Keratinocyte (primary cell): ENCODE results near the gene PTGR2. TPM values are rescaled to one million over a fixed set of nuclear protein-coding genes. Genes with fewer than 3 reads are reported as not detected.

Experiments
- DNase-seq: peaks from one replicate; pipeline ENCODE4 v3.0.0-alpha.2; 2011; ENCODE audit warnings: low read depth, missing footprints, low spot score
- FAIRE-seq: peaks from 2 replicates; lab custom pipeline; 2011; peaks lifted over from hg19 to GRCh38; lab: Jason Lieb, UNC
- H2AFZ ChIP-seq: 2 replicates; pipeline ENCODE4 v1.6.0; 2012; ENCODE audit warnings: low read length, control low read depth, inconsistent platforms; ENCODE audit not compliant: control insufficient read depth
- H3K27ac ChIP-seq: 2 replicates; pipeline ENCODE4 v1.5.1; 2011; ENCODE audit warnings: low read length; ENCODE audit not compliant: control insufficient read depth, insufficient read depth
- H3K27me3 ChIP-seq: 3 replicates; pipeline ENCODE4 v1.6.0; 2011; ENCODE audit warnings: low read length; ENCODE audit not compliant: control insufficient read depth, insufficient read depth; ENCODE audit errors: extremely low read depth
- H3K36me3 ChIP-seq, 2 experiments: 2 replicates in 1 of 2; 3 replicates in 1 of 2; pipeline ENCODE4 v1.5.1; 2011; ENCODE audit warnings: low read length in 2 of 2, mild to moderate bottlenecking in 1 of 2; ENCODE audit not compliant: control insufficient read depth in 2 of 2, insufficient read depth in 2 of 2; ENCODE audit errors: extremely low read depth in 1 of 2
- H3K4me1 ChIP-seq: 3 replicates; pipeline ENCODE4 v1.5.1; 2011; ENCODE audit warnings: low read length; ENCODE audit not compliant: control insufficient read depth, insufficient read depth; ENCODE audit errors: extremely low read depth
- H3K4me2 ChIP-seq: 3 replicates; pipeline ENCODE4 v1.6.0; 2011; ENCODE audit warnings: low read depth, low read length; ENCODE audit not compliant: control insufficient read depth, insufficient read depth; ENCODE audit errors: extremely low read depth
- H3K4me3 ChIP-seq, 3 experiments: fragments of 200-600 bp in 1 of 3; sonication (generic) in 1 of 3; 2 replicates in 2 of 3; 3 replicates in 1 of 3; pipeline ENCODE4 v1.5.1; 2011 to 2016; ENCODE audit warnings: low read length in 3 of 3, mild to moderate bottlenecking in 3 of 3, control low read depth in 2 of 3, inconsistent platforms in 1 of 3, low read depth in 1 of 3, mixed read lengths in 1 of 3, mixed run types in 1 of 3, moderate library complexity in 1 of 3; ENCODE audit not compliant: control insufficient read depth in 2 of 3, insufficient read depth in 2 of 3; ENCODE audit errors: extremely low read depth in 1 of 3
- H3K79me2 ChIP-seq: 2 replicates; pipeline ENCODE4 v1.6.0; 2012; ENCODE audit warnings: low read length; ENCODE audit not compliant: control insufficient read depth, insufficient read depth
- H3K9ac ChIP-seq: 3 replicates; pipeline ENCODE4 v1.6.0; 2011; ENCODE audit warnings: low read length; ENCODE audit not compliant: control insufficient read depth, insufficient read depth; ENCODE audit errors: extremely low read depth
- H3K9me1 ChIP-seq: 3 replicates; pipeline ENCODE4 v1.6.0; 2011; ENCODE audit warnings: low read length; ENCODE audit not compliant: control insufficient read depth, insufficient read depth; ENCODE audit errors: extremely low read depth
- H3K9me3 ChIP-seq: 2 replicates; pipeline ENCODE4 v1.5.1; 2012; ENCODE audit warnings: low read depth, low read length; ENCODE audit not compliant: control insufficient read depth
- H4K20me1 ChIP-seq: 3 replicates; pipeline ENCODE4 v1.6.0; 2011; ENCODE audit warnings: low read length; ENCODE audit not compliant: control insufficient read depth, insufficient read depth; ENCODE audit errors: extremely low read depth
- EZH2 ChIP-seq: IDR thresholded peaks from one replicate; pipeline ENCODE4 v1.6.1; 2012; ENCODE audit warnings: inconsistent platforms, mild to moderate bottlenecking, low read length, moderate library complexity
- dilution Hi-C: fragments of 300-500 bp; cut with MboI; formaldehyde crosslinking; loops from one replicate; pipeline ENCODE4 v1.7.0; 2020; ENCODE audit warnings: low sequenced_read_pairs; ENCODE audit not compliant: extremely low pct_ligation_motif_present
- polyA plus RNA-seq, 5 experiments: library from polyadenylated mRNA; depleted of rRNA in 3 of 5; stranded (reverse) in 3 of 5; stranded (forward) in 1 of 5; unstranded in 1 of 5; fragments of >200 nt; gene quantifications; 1 replicate in 1 of 5; 2 replicates in 3 of 5; 3 replicates in 1 of 5; pipeline versions ENCODE4 v1.2.1 to v1.2.3, GENCODE V29; 2011 to 2012; ENCODE audit warnings: missing spikeins in 2 of 5, low read depth in 1 of 5, low replicate concordance in 1 of 5
- TF ChIP-seq, protein P1 (sequence below), 3 experiments: IDR thresholded peaks in 1 of 3; conservative IDR thresholded peaks in 1 of 3; optimal IDR thresholded peaks in 1 of 3; 2 replicates in 2 of 3; 3 replicates in 1 of 3; pipeline versions ENCODE3 to v1.5.1; 2011; ENCODE audit warnings: low read length in 3 of 3, mild to moderate bottlenecking in 3 of 3, moderate library complexity in 2 of 3, control low read depth in 1 of 3, inconsistent platforms in 1 of 3; ENCODE audit not compliant: insufficient read depth in 2 of 3; ENCODE audit errors: extremely low read depth in 1 of 3

Gene PTGR2
- polyA plus RNA-seq, 1 donor (not counting 4 experiments of a cell fraction or from before 2014, with no cell fraction given): 19.5 TPM

DNA sequence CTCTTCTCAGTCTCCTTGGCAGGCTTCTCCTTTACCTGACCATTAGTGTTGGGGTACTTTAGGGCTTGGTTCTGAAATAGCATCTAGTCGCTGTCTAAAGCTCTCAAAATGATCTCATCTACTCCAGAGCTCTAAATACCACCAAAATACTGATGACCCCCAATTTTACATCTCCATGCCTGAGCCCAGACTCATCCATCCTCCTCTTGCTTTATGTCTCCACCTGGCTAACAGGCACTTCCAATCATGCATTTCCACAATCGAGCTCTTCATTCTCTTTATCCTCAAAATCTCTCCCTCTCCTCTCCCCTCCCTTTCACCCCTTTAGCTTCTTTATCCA lies 40.5 kb upstream of the PTGR2 start:
- dilution Hi-C loops: no loop called here
- Histone ChIP-seq H3K27ac (no peak overlapping the region), H3K79me2 (no peaks in the 10 kb centered on the region), H3K36me3 (no peaks in the 10 kb centered on the region), H4K20me1 (no peaks in the 10 kb centered on the region), H3K9me3 (no peaks in the 10 kb centered on the region), H2AFZ (no peak overlapping the region), H3K9me1 (no peaks in the 10 kb centered on the region), H3K4me1 (peaks cover 7% of the 10 kb centered on the region), H3K4me3 (no peak overlapping the region), H3K9ac (no peak overlapping the region), H3K27me3 (no peaks in the 10 kb centered on the region), H3K4me2 (no peak overlapping the region)
- FAIRE-seq (no peak), DNase-seq (no peak)
- no peak for TF ChIP-seq EZH2
- TF ChIP-seq, protein P1, sequence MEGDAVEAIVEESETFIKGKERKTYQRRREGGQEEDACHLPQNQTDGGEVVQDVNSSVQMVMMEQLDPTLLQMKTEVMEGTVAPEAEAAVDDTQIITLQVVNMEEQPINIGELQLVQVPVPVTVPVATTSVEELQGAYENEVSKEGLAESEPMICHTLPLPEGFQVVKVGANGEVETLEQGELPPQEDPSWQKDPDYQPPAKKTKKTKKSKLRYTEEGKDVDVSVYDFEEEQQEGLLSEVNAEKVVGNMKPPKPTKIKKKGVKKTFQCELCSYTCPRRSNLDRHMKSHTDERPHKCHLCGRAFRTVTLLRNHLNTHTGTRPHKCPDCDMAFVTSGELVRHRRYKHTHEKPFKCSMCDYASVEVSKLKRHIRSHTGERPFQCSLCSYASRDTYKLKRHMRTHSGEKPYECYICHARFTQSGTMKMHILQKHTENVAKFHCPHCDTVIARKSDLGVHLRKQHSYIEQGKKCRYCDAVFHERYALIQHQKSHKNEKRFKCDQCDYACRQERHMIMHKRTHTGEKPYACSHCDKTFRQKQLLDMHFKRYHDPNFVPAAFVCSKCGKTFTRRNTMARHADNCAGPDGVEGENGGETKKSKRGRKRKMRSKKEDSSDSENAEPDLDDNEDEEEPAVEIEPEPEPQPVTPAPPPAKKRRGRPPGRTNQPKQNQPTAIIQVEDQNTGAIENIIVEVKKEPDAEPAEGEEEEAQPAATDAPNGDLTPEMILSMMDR (optimal IDR thresholded peaks at IDR 0.05 in 1 of 3, IDR thresholded peaks at IDR 0.05 in 1 of 3, conservative IDR thresholded peaks at IDR 0.05 in 1 of 3; ENCODE audit: extremely low read depth in 1 of 3, insufficient read depth in 2 of 3, low read length in 3 of 3): no peak

DNA sequence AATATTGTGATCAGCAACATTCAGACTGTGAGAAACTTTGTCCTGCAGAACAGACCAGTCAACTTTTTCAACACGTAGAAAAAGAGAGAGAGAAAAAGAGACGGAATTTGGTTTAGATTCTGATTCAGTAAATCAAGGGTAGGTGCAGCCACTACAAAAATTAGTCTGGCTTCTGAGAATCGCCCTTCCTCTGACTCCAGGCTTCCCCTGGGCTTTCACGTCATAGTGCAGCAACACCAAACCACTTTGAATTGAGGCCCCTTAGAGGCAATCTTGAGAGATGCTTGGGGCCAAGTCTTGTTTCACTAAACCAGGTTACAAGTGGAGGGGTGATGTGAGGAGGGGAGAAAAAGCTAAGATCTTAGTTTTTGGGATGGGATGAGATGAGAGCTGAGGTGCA lies 37.5 kb upstream of the PTGR2 start:
- no peaks in the 10 kb centered on the region for H3K36me3 ChIP-seq
- TF ChIP-seq, protein P1 (optimal IDR thresholded peaks at IDR 0.05 in 1 of 3, IDR thresholded peaks at IDR 0.05 in 1 of 3, conservative IDR thresholded peaks at IDR 0.05 in 1 of 3; ENCODE audit: extremely low read depth in 1 of 3, insufficient read depth in 2 of 3, low read length in 3 of 3): no peak
- no peak for TF ChIP-seq EZH2
- H3K9ac ChIP-seq: no peak overlapping the region
- H2AFZ ChIP-seq: no peak overlapping the region
- no peak overlapping the region for H3K4me2 ChIP-seq
- H3K9me1 ChIP-seq: no peaks in the 10 kb centered on the region
- H4K20me1 ChIP-seq: no peaks in the 10 kb centered on the region
- DNase-seq: no peak
- no peaks in the 10 kb centered on the region for H3K79me2 ChIP-seq
- H3K4me1 ChIP-seq: no peaks in the 10 kb centered on the region
- H3K27me3 ChIP-seq: no peaks in the 10 kb centered on the region
- H3K4me3 ChIP-seq: no peak overlapping the region
- H3K27ac ChIP-seq: no peak overlapping the region
- dilution Hi-C loops: no loop called here
- no peak for FAIRE-seq
- H3K9me3 ChIP-seq: no peaks in the 10 kb centered on the region
